Astrocyte of the spinal cord (primary cell): ENCODE measurements around the gene PHF20.
"Not testable (repeated sequence)": the region's sequence is repeated elsewhere in the genome, so short reads cannot be mapped to it uniquely, and the experiment has no call there.

Experiments
- DNase-seq: peaks from one replicate; pipeline ENCODE4 v3.0.0; 2011; ENCODE audit warnings: low read depth, low spot score
- H3K4me3 ChIP-seq: 2 replicates; pipeline ENCODE4 v1.5.1; 2011; ENCODE audit warnings: low read depth, mild to moderate bottlenecking, low read length, moderate library complexity
- in situ Hi-C: cut with HindIII; loops from 2 replicates; pipeline ENCODE4 v1.10.0; 2017; ENCODE audit warnings: low sequenced_read_pairs
- TF ChIP-seq, protein P1 (sequence below): IDR thresholded peaks from 2 replicates; pipeline ENCODE4 v1.5.1; 2012; ENCODE audit warnings: low read depth, mild to moderate bottlenecking, low read length, inconsistent platforms

PHF20 gene

DNA sequence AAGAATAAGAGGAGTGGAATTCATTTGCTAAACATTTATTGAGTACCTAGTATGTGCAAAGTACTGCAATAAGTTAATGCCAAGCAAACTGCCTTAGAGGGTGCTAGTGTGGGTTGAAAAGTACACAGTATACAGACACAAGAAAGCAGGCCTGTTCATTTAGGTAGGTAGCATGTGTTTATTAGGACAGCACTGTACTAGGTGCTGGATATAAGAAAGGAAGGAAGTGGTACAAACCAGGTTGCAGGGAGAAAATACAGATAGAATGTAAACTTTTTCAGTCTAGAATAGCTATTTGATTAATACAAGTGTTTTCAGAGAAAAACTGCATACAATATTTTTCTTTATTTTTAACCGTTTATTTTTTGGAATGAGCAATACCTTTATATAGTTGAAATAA is 68.1 kb downstream of the PHF20 start:
- TF ChIP-seq, protein P1, sequence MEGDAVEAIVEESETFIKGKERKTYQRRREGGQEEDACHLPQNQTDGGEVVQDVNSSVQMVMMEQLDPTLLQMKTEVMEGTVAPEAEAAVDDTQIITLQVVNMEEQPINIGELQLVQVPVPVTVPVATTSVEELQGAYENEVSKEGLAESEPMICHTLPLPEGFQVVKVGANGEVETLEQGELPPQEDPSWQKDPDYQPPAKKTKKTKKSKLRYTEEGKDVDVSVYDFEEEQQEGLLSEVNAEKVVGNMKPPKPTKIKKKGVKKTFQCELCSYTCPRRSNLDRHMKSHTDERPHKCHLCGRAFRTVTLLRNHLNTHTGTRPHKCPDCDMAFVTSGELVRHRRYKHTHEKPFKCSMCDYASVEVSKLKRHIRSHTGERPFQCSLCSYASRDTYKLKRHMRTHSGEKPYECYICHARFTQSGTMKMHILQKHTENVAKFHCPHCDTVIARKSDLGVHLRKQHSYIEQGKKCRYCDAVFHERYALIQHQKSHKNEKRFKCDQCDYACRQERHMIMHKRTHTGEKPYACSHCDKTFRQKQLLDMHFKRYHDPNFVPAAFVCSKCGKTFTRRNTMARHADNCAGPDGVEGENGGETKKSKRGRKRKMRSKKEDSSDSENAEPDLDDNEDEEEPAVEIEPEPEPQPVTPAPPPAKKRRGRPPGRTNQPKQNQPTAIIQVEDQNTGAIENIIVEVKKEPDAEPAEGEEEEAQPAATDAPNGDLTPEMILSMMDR = no peak
- in situ Hi-C loops = no loop called here
- DNase-seq = no peak
- no peak overlapping the region for H3K4me3 ChIP-seq

DNA sequence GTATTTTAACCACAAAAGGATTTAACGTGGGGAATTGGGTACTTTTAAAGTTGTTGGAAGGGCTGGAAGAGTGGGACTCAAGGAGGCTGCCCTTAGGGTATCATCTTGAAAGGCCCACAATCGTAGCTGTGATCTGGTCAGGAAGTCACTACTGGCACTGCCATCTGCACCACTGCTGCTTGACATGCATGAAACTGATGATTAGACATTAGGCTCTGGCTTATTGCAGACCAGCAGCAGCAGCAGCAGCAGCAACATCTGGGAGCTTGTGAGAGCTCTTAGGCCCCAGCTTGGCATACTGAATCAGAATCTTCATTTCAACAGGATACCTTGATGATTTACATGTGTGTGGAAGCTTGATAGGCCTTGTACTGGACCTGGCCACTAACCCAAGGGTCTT is 68.6 kb downstream of the PHF20 start:
- H3K4me3 ChIP-seq = no peak overlapping the region
- TF ChIP-seq, protein P1 = no peak
- DNase-seq = no peak
- in situ Hi-C loops = no loop called here

DNA sequence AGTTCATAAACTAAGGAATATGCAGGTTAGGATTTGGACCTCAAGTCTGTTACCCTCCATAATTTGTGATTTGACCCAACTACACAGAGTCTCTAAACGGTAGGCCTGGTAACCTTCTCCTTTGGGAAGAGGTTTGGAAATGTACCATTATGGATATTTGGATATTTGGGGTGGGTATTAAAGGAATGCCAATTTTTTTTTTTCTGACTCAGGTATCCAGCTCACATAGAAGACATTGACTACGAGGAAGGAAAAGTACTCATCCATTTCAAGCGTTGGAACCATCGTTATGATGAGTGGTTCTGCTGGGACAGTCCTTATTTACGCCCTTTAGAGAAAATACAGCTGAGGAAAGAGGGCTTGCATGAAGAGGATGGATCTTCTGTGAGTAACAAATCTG is 70.5 kb downstream of the PHF20 start:
- no peak for DNase-seq
- in situ Hi-C loops = no loop called here
- no peak overlapping the region for H3K4me3 ChIP-seq
- TF ChIP-seq, protein P1 = no peak

DNA sequence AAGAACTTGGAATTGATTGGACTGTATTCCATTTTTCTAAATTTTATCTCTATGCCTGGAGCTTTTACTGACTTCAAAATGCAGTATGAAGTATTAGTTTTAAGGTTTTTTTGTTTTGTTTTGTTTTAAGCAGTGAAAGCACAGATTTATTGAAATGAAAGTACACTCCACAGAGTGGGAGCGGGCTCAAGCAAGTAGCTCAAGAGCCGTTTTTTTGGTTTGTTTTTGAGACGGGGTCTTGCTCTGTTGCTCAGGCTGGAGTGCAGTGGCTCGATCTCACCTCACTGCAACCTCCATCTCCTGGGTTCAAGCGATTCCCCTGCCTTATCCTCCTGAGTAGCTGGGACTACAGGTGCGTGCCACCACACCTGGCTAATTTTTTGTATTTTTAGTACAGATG is 72.1 kb downstream of the PHF20 start:
- DNase-seq, in situ Hi-C loops, H3K4me3 ChIP-seq: not testable (repeated sequence)

DNA sequence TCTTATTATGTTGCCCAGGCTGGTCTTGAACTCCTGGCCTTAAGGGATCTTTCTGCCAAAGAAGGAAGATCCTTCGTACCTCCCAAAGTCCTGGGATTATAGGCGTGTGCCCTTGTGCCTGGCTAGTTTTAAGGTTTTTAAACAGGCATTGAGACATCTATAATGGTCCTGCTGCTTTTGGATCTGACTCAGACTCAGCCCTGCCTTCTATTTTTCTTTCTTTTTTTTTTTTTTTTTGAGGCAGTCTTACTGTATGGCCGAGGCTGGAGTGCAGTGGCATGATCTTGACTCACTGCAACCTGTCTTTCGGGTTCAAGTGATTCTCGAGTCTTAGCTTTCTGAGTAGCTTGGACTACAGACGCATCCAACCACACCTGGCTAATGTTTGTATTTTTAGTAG is 73.7 kb downstream of the PHF20 start:
- peak; percentile 52 for DNase-seq
- no peak overlapping the region for H3K4me3 ChIP-seq
- TF ChIP-seq, protein P1 = no peak
- in situ Hi-C loops = no loop called here

DNA sequence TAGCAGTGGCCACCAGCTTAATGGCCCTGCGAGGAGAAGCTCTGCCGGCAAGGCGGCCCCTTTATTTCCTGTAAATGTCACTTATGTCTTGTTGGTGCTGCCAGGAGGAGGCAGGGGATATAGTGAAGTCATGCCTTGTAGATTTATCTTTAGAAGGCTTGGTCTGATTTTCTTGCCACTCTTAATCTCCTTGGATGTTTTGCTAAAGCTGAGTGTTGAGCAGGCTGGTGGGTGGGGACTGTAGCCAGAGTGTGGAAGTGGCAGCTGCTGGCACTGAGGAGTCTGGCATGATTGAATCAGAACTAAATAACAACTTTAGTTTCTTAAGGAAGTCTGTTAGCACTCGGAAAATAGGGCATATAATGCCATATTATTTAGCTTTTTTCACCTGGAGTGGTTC is 77.9 kb downstream of the PHF20 start:
- H3K4me3 ChIP-seq = no peak overlapping the region
- DNase-seq = no peak
- in situ Hi-C loops = no loop called here
- TF ChIP-seq, protein P1 = no peak

DNA sequence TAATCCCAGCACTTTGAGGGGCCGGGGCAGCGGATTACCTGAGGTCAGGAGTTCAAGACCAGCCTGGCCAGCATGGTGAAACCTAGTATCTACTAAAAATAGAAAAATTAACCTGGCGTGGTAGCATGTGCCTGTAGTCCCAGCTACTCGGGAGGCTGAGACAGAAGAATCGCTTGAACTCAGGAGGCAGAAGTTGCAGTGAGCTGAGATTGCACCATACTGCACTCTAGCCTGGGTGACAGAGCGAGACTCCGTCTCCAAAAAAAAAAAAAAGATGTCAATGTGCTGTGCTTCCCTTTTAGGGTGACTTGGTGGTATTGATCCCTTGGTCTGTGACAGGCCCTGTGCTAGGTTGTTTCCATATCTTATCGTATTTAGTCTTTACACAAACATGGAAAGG is 79.8 kb downstream of the PHF20 start:
- DNase-seq, in situ Hi-C loops, H3K4me3 ChIP-seq: not testable (repeated sequence)

DNA sequence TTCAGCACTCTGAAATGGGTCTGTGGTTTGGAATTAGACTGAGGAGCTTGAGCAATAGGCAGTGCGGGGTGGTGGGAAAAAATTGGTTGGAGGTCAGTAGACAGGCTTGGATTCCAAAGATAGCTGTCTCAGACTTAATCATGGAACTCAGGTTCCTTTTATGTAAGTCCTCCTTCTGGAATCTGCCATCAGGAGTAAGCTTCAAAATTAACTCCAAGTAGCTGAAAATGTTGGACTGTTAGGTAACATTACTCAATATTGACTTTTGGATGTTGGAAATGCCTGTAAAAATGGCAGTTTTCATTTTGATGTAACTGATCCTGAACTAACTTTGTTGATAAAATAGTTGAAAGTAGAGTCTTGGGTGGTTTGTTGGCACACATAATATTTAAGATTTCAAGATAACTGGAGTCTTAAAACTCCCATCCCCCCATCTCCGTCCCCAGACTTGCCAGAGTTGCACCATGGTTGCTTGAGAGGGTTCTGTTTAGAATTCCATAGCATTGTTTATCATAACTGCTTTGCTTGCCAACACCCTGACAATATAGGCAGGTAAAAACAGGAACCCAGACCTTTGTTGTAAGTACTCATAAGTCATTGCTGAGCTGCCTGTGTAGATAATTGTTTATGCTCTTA is 83.0 kb downstream of the PHF20 start:
- DNase-seq = no peak
- in situ Hi-C loops = no loop called here
- TF ChIP-seq, protein P1 = no peak
- H3K4me3 ChIP-seq = no peak overlapping the region

DNA sequence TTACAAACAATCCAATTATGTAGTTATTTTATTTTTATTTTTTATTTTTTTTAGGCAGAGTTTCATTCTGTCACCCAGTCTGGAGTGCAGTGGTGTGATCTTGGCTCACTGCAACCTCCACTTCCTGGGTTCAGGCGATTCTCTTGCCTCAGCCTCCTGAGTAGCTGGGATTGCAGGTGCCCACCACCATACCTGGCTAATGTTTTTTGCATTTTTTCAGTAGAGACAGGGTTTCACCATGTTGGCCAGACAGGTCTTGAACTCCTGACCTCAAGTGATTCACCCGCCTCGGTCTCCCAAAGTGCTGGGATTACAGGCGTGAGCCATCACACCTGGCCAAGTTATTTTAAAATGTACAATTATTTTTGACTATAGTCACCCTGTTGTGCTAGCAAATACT is 83.8 kb downstream of the PHF20 start:
- H3K4me3 ChIP-seq, in situ Hi-C loops, DNase-seq: not testable (repeated sequence)
